NT2/D1 (cell line): ENCODE data around the gene SRY.

Experiments used
- DNase-seq: peaks from one replicate; pipeline ENCODE4 v3.0.0-alpha.2; 2011; ENCODE audit warnings: low read depth, low spot score
- H3K27me3 ChIP-seq: 2 replicates; pipeline ENCODE4 v1.6.0; 2011; ENCODE audit warnings: mild to moderate bottlenecking; ENCODE audit not compliant: insufficient read length, insufficient read depth
- H3K36me3 ChIP-seq: 2 replicates; pipeline ENCODE4 v1.6.1; 2011; ENCODE audit warnings: mild to moderate bottlenecking, low read length, mixed read lengths; ENCODE audit not compliant: insufficient read depth, insufficient read length
- H3K4me1 ChIP-seq: 2 replicates; pipeline ENCODE4 v1.5.1; 2011; ENCODE audit not compliant: insufficient read depth, insufficient read length
- H3K4me3 ChIP-seq: 2 replicates; pipeline ENCODE4 v1.5.1; 2011; ENCODE audit warnings: low read depth; ENCODE audit not compliant: insufficient read length
- H3K9ac ChIP-seq: 2 replicates; pipeline ENCODE4 v1.6.0; 2011; ENCODE audit warnings: low read depth; ENCODE audit not compliant: insufficient read length
- H3K9me3 ChIP-seq: 2 replicates; pipeline ENCODE4 v1.5.1; 2011; ENCODE audit warnings: mild to moderate bottlenecking, low read length; ENCODE audit not compliant: insufficient read depth
- SUZ12 ChIP-seq: IDR thresholded peaks from 2 replicates; pipeline ENCODE4 v1.6.1; 2011; ENCODE audit not compliant: insufficient read length, insufficient read depth; ENCODE audit errors: extremely low read depth
- YY1 ChIP-seq: IDR thresholded peaks from 2 replicates; pipeline ENCODE4 v1.6.1; 2011; ENCODE audit not compliant: insufficient read length, insufficient read depth
- ZNF274 ChIP-seq: IDR thresholded peaks from 2 replicates; pipeline ENCODE4 v1.6.1; 2011; ENCODE audit warnings: mild to moderate bottlenecking, low read depth, low read length

SRY gene

DNA sequence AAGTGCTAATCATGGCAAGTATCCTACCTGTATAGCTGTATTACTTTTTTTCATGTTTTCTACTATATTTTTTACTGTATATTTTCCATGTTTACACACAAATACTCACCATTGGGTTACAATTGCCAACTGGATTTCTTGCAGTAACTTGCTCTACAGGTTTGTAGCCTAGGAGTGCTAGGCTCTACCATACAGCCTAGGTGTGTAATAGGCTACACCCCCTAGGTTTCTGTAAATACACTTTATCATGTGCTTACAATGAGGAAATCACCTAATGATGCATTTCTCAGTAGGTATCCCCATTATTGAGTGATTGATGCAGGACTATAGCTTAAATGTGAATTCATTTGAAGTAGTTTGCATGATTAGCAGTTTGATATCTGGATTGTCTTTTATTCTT is 10.5 kb upstream of the SRY start:
- no peaks in the 10 kb centered on the region for H3K9me3 ChIP-seq
- no peaks in the 10 kb centered on the region for H3K36me3 ChIP-seq
- H3K9ac ChIP-seq = no peak overlapping the region
- H3K4me1 ChIP-seq = no peaks in the 10 kb centered on the region
- no peak for DNase-seq
- TF ChIP-seq ZNF274 = no peak
- no peak for TF ChIP-seq YY1
- TF ChIP-seq SUZ12 = no peak
- H3K4me3 ChIP-seq = no peak overlapping the region
- H3K27me3 ChIP-seq = no peaks in the 10 kb centered on the region

DNA sequence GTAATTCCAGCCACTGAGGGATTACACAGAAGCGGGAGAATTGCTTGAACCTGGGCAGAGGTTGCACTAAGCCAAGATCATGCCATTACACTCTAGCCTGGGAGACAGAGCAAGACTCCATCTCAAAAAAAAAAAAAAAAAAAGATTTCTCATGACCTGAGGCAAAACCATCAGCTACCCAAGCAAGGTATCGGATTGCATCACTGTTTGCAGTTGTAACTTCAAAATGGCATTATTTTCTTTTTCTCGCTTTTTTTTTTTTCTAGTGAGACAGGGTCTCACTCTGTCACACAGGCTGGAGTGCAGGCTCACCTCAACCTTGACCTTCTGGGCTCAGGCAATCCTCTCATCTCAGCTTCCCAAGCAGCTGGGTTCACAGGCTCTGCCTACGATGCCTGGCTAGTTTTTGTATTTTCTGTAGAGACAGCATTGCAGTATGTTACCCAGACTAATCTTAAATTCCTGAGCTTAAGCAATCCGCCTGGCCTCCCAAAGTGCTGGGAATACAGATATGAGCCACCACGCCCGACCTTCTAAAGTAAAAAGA is 9.6 kb upstream of the SRY start:
- no peaks in the 10 kb centered on the region for H3K36me3 ChIP-seq
- DNase-seq = no peak
- no peak overlapping the region for H3K9ac ChIP-seq
- no peaks in the 10 kb centered on the region for H3K9me3 ChIP-seq
- H3K4me3 ChIP-seq = no peak overlapping the region
- no peak for TF ChIP-seq YY1
- TF ChIP-seq ZNF274 = no peak
- TF ChIP-seq SUZ12 = no peak
- H3K4me1 ChIP-seq = no peaks in the 10 kb centered on the region
- H3K27me3 ChIP-seq = no peaks in the 10 kb centered on the region

DNA sequence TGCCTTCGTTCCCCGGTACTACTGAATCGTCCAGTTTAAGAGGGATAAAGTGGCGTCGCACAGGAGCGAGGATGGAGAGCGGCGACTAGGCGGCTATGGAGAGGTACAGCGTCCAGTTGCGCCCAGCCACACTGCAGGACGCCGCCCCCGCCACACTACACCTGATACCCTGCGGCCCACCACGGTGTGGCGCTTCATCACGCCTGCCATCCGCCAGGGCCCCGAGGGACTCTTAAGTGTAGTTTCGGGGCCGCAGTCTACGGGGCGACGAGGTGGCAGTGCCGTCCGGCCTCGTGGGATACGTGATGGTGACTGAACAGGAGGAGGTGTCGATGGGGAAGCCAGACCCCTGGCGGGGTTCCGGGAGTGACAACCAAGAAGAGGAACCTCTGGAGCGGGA is 2.3 kb upstream of the SRY start:
- H3K9ac ChIP-seq = no peak overlapping the region

DNA sequence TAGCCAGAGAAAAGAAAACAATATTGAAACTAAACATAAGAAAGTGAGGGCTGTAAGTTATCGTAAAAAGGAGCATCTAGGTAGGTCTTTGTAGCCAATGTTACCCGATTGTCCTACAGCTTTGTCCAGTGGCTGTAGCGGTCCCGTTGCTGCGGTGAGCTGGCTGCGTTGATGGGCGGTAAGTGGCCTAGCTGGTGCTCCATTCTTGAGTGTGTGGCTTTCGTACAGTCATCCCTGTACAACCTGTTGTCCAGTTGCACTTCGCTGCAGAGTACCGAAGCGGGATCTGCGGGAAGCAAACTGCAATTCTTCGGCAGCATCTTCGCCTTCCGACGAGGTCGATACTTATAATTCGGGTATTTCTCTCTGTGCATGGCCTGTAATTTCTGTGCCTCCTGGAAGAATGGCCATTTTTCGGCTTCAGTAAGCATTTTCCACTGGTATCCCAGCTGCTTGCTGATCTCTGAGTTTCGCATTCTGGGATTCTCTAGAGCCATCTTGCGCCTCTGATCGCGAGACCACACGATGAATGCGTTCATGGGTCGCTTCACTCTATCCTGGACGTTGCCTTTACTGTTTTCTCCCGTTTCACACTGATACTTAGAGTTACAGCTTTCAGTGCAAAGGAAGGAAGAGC is 488 bp downstream of the SRY start:
- Histone ChIP-seq H3K4me3 (no peak overlapping the region), H3K4me1 (no peaks in the 10 kb centered on the region), H3K9ac (no peak overlapping the region), H3K9me3 (no peaks in the 10 kb centered on the region), H3K27me3 (no peaks in the 10 kb centered on the region), H3K36me3 (no peaks in the 10 kb centered on the region)
- no peak for DNase-seq
- TF ChIP-seq SUZ12 (no peak), YY1 (no peak), ZNF274 (no peak)

More for the DNA sequence above, 2.3 kb upstream of the SRY start:
- Histone ChIP-seq H3K36me3 (no peaks in the 10 kb centered on the region), H3K4me1 (no peaks in the 10 kb centered on the region), H3K9me3 (no peaks in the 10 kb centered on the region), H3K4me3 (no peak overlapping the region), H3K27me3 (no peaks in the 10 kb centered on the region)
- DNase-seq = no peak
- TF ChIP-seq ZNF274 (no peak), YY1 (no peak), SUZ12 (no peak)
